Tibial artery (tissue), 4 donors: ENCODE data around the gene GDPD4.
"Not testable (repeated sequence)": the region's sequence is repeated elsewhere in the genome, so short reads cannot be mapped to it uniquely, and the experiment has no call there.

Experiments
- DNase-seq, 2 donors: peaks; one replicate each; pipeline ENCODE4 v3.0.0-alpha.2; 2019
- H3K27ac ChIP-seq, 2 donors: fragments of 200-600 bp; sonication (generic) in 1 of 2; 1 replicate in 1 of 2; 2 replicates in 1 of 2; pipeline ENCODE4 v1.5.1; 2018 to 2019; ENCODE audit warnings: mild to moderate bottlenecking in 1 of 2
- H3K27me3 ChIP-seq, 2 donors: fragments of 200-600 bp; sonication (generic) in 1 of 2; one replicate each; pipeline versions ENCODE4 v1.5.1 to v1.6.0; 2016 to 2019
- H3K36me3 ChIP-seq, 3 donors: fragments of 200-600 bp; sonication (generic) in 2 of 3; one replicate each; pipeline ENCODE4 v1.5.1; 2016 to 2019; ENCODE audit warnings: mild to moderate bottlenecking in 2 of 3
- H3K4me1 ChIP-seq, 4 donors: fragments of 200-600 bp; sonication (generic) in 2 of 4; 1 replicate in 3 of 4; 2 replicates in 1 of 4; pipeline ENCODE4 v1.5.1; 2016 to 2019
- H3K4me3 ChIP-seq, 2 donors: fragments of 200-600 bp; sonication (generic) in 1 of 2; 1 replicate in 1 of 2; 2 replicates in 1 of 2; pipeline ENCODE4 v1.5.1; 2018 to 2019; ENCODE audit warnings: mild to moderate bottlenecking in 2 of 2
- H3K9me3 ChIP-seq, 3 donors: fragments of 200-600 bp; sonication (generic) in 1 of 3; one replicate each; pipeline ENCODE4 v1.5.1; 2016 to 2019
- intact Hi-C: fragments of 100-400 bp; cut with DNase I; formaldehyde crosslinking; loops from one replicate; pipeline ENCODE4 v1.15.0; 2023; ENCODE audit warnings: low total_unique reads
- TF ChIP-seq, protein P1 (sequence below), 2 experiments: fragments of 200-600 bp in 1 of 2; fragments of 450-650 bp in 1 of 2; IDR thresholded peaks; one replicate each; pipeline ENCODE4 v1.5.1; 2017 to 2019; ENCODE audit warnings: antibody characterized with exemption in 2 of 2, mild to moderate bottlenecking in 1 of 2, moderate library complexity in 1 of 2

Gene GDPD4

DNA sequence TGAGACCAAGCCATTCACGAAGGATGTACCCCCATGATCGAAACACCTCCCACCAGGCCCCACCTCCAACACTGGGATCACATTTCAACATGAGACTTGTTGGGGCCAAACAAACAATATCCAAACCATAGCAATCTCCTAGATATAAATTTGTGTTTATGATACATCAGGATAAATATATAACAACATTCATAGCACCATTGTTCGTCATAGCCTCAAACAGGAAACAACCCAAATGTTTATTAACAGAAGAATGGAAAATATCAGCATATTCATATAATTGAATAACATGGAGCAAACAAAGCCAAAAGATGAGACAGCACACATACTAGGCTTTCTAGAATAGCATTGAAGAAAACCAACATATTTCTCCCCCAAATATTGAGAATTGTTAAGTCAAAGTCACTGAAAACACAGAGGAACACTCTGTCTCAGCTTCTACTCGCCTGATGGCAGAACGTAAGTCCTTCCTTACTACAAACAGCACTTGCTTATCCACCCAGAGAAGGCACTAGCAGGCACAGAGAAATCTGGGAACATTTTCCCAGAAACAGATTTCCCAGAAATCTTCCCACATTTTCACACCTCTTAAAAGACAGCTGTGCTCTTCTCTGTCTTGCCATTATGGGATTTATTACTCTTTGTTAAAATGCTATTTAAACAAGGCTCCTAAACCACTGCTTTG lies 8.1 kb upstream of the GDPD4 start:
- Histone ChIP-seq H3K4me3 (no peak overlapping the region), H3K27me3 (no peaks in the 10 kb centered on the region), H3K9me3 (no peaks in the 10 kb centered on the region), H3K36me3 (no peaks in the 10 kb centered on the region), H3K4me1 (no peaks in the 10 kb centered on the region), H3K27ac (no peak overlapping the region)
- TF ChIP-seq, protein P1, sequence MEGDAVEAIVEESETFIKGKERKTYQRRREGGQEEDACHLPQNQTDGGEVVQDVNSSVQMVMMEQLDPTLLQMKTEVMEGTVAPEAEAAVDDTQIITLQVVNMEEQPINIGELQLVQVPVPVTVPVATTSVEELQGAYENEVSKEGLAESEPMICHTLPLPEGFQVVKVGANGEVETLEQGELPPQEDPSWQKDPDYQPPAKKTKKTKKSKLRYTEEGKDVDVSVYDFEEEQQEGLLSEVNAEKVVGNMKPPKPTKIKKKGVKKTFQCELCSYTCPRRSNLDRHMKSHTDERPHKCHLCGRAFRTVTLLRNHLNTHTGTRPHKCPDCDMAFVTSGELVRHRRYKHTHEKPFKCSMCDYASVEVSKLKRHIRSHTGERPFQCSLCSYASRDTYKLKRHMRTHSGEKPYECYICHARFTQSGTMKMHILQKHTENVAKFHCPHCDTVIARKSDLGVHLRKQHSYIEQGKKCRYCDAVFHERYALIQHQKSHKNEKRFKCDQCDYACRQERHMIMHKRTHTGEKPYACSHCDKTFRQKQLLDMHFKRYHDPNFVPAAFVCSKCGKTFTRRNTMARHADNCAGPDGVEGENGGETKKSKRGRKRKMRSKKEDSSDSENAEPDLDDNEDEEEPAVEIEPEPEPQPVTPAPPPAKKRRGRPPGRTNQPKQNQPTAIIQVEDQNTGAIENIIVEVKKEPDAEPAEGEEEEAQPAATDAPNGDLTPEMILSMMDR (IDR thresholded peaks at IDR 0.05), result no peak
- no peak for DNase-seq
- intact Hi-C loops, result no loop called here

DNA sequence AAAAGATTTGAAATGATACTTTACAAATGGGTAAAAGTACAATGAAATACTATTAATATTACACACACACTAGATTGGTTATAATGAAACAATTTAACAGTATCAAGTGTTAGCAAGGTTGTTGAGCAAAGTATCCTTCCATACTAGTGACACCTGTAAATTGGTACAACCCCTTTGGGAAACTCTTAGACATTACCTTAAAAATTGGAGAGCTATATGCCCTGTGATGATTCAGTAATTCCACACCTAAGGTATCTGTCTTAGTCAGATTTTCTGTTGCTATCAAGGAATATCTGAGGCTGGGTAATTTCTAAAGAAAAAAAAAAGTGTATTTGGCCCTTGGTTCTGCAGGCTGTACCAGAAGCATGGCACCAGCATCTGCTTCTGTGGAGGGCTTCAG lies 7.4 kb upstream of the GDPD4 start:
- H3K4me3 ChIP-seq, result no peak overlapping the region
- intact Hi-C loops, result no loop called here

DNA sequence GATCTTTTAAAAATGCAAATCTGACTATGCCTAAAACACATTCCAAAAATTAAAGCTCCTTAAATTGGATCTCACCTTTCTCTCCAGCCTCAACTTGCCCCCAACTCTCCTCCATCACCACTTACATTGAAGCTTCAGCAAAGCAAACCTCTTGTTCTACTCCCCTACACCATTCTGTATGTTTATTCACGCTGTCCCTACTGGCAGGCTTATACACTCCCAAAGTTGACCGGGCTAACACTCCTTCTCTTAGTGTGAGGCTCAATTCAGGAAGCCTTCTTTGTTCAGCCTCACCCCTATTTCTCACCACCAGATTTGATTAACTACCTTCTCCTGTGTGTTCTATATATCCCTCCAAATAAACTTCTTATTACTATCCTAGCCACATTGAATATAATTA lies 1.8 kb upstream of the GDPD4 start:
- Histone ChIP-seq H3K4me3 (no peak overlapping the region), H3K27ac (no peak overlapping the region), H3K4me1 (no peaks in the 10 kb centered on the region), H3K36me3 (no peaks in the 10 kb centered on the region), H3K9me3 (no peaks in the 10 kb centered on the region), H3K27me3 (no peaks in the 10 kb centered on the region)
- no peak for DNase-seq
- intact Hi-C loops, result no loop called here
- TF ChIP-seq, protein P1 (IDR thresholded peaks at IDR 0.05), result no peak

More for the DNA sequence above, 7.4 kb upstream of the GDPD4 start:
- H3K27me3 ChIP-seq, result no peaks in the 10 kb centered on the region
- no peaks in the 10 kb centered on the region for H3K36me3 ChIP-seq
- no peak for DNase-seq
- no peak overlapping the region for H3K27ac ChIP-seq
- H3K4me1 ChIP-seq, result no peaks in the 10 kb centered on the region
- no peaks in the 10 kb centered on the region for H3K9me3 ChIP-seq
- TF ChIP-seq, protein P1 (IDR thresholded peaks at IDR 0.05), result no peak

DNA sequence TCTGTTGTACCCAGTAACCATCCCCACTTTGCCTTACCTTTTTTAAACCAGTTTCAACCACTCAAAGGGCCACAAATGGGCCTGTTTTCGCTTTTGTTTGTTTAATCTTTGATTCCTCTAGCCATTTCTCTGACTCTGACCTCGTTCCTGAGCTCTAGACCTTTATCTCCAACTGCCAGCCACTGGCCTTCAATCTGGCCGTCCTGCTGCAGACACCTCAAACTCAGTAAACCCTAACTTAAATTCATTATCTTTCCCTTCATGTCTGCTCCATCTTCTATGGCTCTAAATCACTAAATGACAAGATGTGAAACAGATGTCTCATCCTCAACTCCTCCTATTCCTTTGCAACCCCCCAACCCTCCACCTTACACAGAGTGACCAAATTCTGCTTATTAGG lies 1.3 kb upstream of the GDPD4 start:
- no peak overlapping the region for H3K27ac ChIP-seq
- TF ChIP-seq, protein P1 (IDR thresholded peaks at IDR 0.05), result no peak
- intact Hi-C loops, result no loop called here
- H3K4me1 ChIP-seq, result no peaks in the 10 kb centered on the region
- H3K4me3 ChIP-seq, result no peak overlapping the region
- no peaks in the 10 kb centered on the region for H3K9me3 ChIP-seq
- H3K36me3 ChIP-seq, result no peaks in the 10 kb centered on the region
- DNase-seq, result no peak
- no peaks in the 10 kb centered on the region for H3K27me3 ChIP-seq

DNA sequence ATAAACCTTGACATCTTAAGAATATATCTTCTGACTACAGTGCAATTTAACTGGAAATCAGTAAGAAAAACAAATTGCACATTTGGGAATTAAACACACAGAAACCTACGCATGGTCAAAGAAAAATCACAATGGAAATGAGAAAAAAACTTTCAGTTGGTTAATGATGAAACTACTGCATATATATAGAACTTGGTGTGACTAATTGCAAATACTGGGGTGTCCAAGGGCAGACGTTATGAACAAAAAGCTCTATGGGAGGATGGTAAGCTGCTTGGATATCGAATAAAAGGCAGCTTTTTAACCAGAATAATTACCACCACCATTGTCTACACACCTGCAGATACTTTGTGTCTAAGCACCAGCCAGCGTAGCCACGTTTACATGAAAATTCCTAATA lies 791 bp downstream of the GDPD4 start:
- Histone ChIP-seq H3K4me1 (no peaks in the 10 kb centered on the region), H3K9me3 (no peaks in the 10 kb centered on the region), H3K27ac (no peak overlapping the region), H3K36me3 (no peaks in the 10 kb centered on the region), H3K4me3 (no peak overlapping the region), H3K27me3 (no peaks in the 10 kb centered on the region)
- TF ChIP-seq, protein P1 (IDR thresholded peaks at IDR 0.05), result no peak
- no peak for DNase-seq
- intact Hi-C loops, result no loop called here

DNA sequence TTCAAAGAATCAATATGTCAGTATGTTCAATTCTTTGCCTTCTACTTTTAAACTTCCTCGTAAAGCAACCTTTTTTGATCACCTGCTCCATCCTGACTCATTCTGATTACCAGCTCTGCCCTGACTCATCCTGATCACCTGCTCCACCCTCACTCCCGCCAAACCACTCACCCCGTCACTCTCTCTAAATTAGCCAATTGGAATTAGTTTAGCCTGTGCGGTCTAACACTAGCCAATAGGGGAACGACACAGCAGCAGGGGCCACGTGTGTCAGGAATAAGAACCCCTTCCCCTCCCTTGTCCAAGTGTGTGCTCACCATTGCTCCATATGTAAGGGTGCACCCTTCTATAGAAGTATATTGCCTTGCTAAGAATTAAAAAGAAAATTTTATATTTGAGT lies 1.5 kb downstream of the GDPD4 start:
- H3K27ac ChIP-seq, H3K36me3 ChIP-seq, H3K9me3 ChIP-seq, H3K4me3 ChIP-seq, H3K27me3 ChIP-seq, intact Hi-C loops, DNase-seq, H3K4me1 ChIP-seq: not testable (repeated sequence)
